ENCODE data around the gene RBM33. TPM values are rescaled to one million over a fixed set of nuclear protein-coding genes. Genes with fewer than 3 reads are reported as not detected.

The RBM33 gene
- total RNA-seq, 1 donor from 2014 or later, result 117 TPM

DNA sequence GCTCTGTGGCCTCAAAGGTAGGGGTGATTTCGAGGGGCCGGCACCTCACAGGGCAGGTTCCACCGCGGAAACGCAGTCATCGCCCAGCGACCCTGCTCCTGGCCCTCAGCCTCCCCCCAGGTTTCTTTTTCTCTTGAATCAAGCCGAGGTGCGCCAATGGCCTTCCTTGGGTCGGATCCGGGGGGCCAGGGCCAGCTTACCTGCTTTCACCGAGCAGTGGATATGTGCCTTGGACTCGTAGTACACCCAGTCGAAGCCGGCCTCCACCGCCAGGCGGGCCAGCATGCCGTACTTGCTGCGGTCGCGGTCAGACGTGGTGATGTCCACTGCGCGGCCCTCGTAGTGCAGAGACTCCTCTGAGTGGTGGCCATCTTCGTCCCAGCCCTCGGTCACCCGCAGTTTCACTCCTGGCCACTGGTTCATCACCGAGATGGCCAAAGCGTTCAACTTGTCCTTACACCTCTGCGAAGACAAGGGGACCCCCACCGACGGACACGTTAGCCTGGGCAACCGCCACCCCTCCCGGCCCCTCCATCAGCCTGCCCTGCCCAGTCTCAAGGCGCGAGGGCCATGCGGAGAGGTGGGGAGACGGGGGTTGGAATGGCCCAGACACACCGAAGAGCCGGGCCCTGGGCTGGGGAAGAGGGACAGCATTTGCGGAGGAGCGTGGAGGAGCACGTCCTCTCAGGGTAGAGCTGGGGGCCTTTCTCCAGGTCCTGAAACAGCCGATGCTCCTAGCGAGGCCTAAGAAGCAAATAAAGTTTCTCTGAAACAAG lies 161.8 kb downstream of the RBM33 start:
- Mint-ChIP-seq H3K27me3 (peaks cover 50% of the 10 kb centered on the region), H3K27ac (no peak overlapping the region), H3K36me3 (ENCODE audit: low read depth) (no peaks in the 10 kb centered on the region), H3K4me3 (no peak overlapping the region), H3K4me1 (peaks cover 26% of the 10 kb centered on the region), H3K9me3 (no peaks in the 10 kb centered on the region)
- TF ChIP-seq, protein P1, sequence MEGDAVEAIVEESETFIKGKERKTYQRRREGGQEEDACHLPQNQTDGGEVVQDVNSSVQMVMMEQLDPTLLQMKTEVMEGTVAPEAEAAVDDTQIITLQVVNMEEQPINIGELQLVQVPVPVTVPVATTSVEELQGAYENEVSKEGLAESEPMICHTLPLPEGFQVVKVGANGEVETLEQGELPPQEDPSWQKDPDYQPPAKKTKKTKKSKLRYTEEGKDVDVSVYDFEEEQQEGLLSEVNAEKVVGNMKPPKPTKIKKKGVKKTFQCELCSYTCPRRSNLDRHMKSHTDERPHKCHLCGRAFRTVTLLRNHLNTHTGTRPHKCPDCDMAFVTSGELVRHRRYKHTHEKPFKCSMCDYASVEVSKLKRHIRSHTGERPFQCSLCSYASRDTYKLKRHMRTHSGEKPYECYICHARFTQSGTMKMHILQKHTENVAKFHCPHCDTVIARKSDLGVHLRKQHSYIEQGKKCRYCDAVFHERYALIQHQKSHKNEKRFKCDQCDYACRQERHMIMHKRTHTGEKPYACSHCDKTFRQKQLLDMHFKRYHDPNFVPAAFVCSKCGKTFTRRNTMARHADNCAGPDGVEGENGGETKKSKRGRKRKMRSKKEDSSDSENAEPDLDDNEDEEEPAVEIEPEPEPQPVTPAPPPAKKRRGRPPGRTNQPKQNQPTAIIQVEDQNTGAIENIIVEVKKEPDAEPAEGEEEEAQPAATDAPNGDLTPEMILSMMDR (IDR thresholded peaks at IDR 0.05), result no peak
- ChIA-PET CTCF (no interaction called here), POLR2A (no interaction called here)
- no peak for DNase-seq
- intact Hi-C loops (cut with micrococcal nuclease), result loop anchor here (5.0 kb wide), 4 partner anchors 294 to 1196 kb away; partner anchors contain the start of gene EN2
- ATAC-seq (ENCODE audit: low read depth), result no peak

DNA sequence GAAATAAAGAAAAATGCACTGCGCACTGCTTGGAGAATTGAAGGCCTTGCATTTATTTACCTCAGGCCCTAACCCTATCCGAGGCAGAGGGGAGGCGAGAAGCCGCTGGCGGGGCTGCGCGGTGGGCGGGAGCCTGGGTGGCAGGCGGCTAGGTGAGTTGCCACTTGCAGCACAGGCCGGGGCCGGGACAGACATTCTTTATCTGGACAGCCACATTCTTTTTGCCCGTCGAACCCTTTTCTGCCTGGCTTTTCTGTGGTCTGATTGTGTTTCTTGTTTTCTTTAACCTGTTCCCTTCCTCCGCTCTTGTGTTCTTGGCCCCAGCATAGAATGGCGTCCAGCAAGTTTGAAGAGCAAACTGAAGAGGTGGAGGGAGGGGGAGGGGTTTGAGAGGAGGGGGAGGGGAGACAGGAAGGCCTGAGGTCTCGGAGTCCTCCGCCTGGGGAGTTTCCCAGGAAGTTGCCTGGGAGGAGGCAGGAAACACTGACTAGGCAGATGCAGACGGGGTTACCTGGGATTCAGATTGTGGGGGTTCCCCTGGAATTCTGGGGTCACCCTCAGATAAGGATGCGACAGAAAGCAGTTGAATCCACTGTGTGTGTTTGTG lies 162.7 kb downstream of the RBM33 start:
- Mint-ChIP-seq H3K9me3 (no peaks in the 10 kb centered on the region), H3K4me1 (peaks cover 32% of the 10 kb centered on the region), H3K4me3 (no peak overlapping the region), H3K36me3 (ENCODE audit: low read depth) (no peaks in the 10 kb centered on the region), H3K27me3 (peaks cover 56% of the 10 kb centered on the region), H3K27ac (no peak overlapping the region)
- no peak for ATAC-seq (ENCODE audit: low read depth)
- TF ChIP-seq, protein P1 (IDR thresholded peaks at IDR 0.05), result no peak
- DNase-seq, result no peak
- intact Hi-C loops (cut with micrococcal nuclease), result loop anchor here (5.0 kb wide), 4 partner anchors 295 to 1195 kb away; partner anchors contain the start of gene EN2
- CTCF ChIA-PET, result interaction anchor here (0.9 kb wide), 1 partner anchor 8 kb away, joined by 3 read pairs; no protein-coding TSS in a partner anchor
- POLR2A ChIA-PET, result no interaction called here

- ATAC-seq (ENCODE audit: low read depth) (no peak), DNase-seq (no peak)
- Mint-ChIP-seq H3K27me3 (peaks cover 60% of the 10 kb centered on the region), H3K4me3 (no peak overlapping the region), H3K4me1 (peaks cover 30% of the 10 kb centered on the region), H3K27ac (no peak overlapping the region), H3K9me3 (no peaks in the 10 kb centered on the region), H3K36me3 (ENCODE audit: low read depth) (no peaks in the 10 kb centered on the region)
- TF ChIP-seq, protein P1 (IDR thresholded peaks at IDR 0.05), result no peak
- ChIA-PET CTCF (interaction anchor here (0.9 kb wide), 1 partner anchor 9 kb away, joined by 3 read pairs; no protein-coding TSS in a partner anchor), POLR2A (no interaction called here)
- intact Hi-C loops (cut with micrococcal nuclease), result loop anchor here (5.0 kb wide), 4 partner anchors 296 to 1194 kb away; partner anchors contain the start of gene EN2
Measured at GRCh38 chr7:155807789-155808548, 163.5 kb downstream of the RBM33 start.

DNA sequence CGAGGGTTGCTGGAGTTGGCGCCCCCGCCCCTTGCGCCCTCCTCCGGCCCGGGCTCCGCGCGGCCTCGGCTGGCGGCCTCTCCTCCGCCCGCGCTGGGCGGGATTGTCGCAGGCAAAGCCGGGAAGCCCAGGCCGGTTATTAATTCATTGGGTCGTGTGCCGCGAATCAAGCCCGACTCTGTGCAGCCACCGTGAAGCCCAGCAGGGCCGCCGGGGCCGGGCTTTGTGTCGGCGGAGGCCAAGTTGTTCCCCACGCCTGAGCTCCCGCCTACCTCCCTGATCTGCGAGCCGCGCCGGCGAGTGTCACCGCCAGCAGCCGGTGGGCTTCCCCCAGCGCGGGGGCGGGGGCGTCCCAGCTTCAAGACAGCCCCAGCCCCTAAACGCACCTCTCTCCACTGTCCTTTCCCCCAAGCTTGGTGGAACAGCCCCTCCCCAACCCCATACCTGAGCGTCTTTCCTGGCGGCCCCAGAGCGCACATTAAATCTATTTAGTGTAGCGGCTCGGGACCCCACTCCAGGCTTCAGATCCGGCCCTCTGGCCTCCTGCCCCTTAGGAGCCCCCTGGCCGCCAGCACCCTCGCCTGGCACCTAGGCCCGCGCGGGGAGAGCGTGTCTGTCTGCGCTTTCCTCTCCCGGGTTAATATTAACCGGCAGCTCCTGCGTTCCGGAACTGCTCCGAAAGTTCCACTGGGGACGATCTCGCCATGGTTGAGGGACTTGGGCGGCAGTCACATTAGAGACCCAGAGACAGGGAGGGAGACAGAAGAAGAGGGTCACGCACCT lies 164.3 kb downstream of the RBM33 start:
- H3K4me3 Mint-ChIP-seq, result no peak overlapping the region
- ATAC-seq (ENCODE audit: low read depth) (no peak), DNase-seq (no peak)
- CTCF ChIA-PET, result no interaction called here
- no peaks in the 10 kb centered on the region for H3K36me3 Mint-ChIP-seq (ENCODE audit: low read depth)
- no peaks in the 10 kb centered on the region for H3K9me3 Mint-ChIP-seq
- no peak overlapping the region for H3K27ac Mint-ChIP-seq
- peaks cover 61% of the 10 kb centered on the region for H3K27me3 Mint-ChIP-seq
- TF ChIP-seq, protein P1 (IDR thresholded peaks at IDR 0.05), result no peak
- H3K4me1 Mint-ChIP-seq, result peaks cover 27% of the 10 kb centered on the region
- POLR2A ChIA-PET, result no interaction called here
- intact Hi-C loops (cut with micrococcal nuclease), result loop anchor here (5.0 kb wide), 4 partner anchors 296 to 1194 kb away; partner anchors contain the start of gene EN2
